Measurements from ENCODE around the gene ERMAP. TPM values are rescaled to one million over a fixed set of nuclear protein-coding genes. Genes with fewer than 3 reads are reported as not detected.
"Not testable (repeated sequence)": the region's sequence is repeated elsewhere in the genome, so short reads cannot be mapped to it uniquely, and the experiment has no call there.

ERMAP gene
- total RNA-seq, 1 donor from 2014 or later, result 7.4 TPM

DNA sequence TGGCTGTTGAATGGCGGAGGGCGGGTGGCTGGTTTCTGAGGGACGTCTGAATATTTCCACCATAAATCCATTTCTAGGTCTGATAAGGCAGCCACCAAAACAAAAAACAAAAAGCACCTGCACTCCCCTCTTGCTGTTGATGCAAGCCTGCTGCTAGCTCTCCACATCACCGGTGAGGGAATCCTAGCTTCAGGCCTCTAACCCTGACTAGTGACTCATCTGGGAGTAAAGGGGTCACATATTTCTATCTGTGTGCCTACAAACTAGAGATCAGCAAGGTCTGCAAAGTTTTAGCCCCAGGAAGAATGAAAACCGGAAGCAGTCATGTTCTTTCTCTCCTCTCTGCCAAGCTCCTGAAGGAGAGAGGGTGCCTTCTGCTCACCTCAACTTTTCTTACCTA, 10.3 kb upstream of the ERMAP start:
- intact Hi-C loops (cut with micrococcal nuclease), result no loop called here

DNA sequence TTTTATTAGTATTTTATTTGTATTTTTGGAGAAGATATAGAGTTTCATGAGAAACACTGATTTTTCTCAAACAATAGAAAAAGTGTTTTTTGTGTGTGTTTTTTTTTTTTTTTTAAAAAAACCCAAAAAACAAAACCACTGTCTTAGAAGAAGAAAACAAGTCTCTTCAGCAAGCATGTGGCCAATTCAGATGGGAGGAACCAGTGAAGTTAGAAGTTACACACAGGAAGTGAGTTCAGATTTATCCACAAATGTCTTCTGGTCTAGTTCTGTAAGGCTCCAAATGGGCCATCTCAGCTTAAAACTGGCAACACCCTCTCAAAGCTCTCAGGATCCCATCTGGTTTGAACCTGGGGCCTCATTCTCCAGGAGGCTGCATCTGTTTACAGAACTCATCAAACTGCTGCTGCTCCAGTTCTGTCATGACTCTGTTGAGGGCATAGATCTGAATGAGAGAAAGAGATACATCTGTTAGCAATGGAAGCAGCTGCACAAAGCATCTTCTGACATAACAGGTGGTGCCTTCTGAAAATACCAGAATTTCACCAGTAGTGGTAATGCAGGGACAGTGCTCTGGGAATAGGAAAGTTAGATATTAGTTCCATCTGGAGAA, 9.8 kb upstream of the ERMAP start:
- intact Hi-C loops (cut with micrococcal nuclease), result no loop called here

GRCh38 chr1:42814815-42815214, 2.1 kb upstream of the ERMAP start:
- intact Hi-C loops (cut with micrococcal nuclease), result not testable (repeated sequence)

DNA sequence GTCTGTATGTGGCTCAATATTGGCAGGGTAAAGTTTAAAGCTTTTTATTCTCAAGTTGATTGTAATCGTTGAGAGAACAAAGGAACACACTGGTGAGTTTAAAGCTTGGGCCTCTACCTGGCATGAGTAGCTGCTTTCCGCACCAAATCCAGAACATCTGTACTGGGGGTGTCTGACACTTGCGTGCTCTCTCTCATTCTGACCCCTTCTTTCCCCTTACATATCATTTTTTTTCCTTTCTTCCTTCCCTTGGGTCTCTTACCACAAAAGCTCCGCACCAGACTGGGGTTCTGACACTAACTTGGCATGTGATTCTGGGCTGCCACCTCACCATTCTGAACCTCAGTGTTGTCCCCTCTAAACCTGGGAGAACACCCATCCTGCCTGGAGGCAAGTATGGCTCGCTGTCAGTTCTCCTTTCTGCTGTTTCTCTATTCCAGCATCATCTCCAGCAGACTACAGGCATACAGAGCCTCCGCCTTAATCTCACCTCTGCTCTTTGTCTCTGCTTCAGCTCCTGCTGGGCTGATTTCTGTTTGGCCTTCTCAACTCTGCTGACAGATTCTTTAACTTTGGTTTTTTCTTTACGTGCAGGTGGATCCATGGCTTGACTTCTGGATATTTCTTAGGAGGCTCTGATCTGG, 859 bp upstream of the ERMAP start:
- intact Hi-C loops (cut with micrococcal nuclease), result loop anchor here (1.0 to 2.0 kb wide), 3 partner anchors 49 to 356 kb away; partner anchors contain the start of genes C1orf50, CFAP57, EBNA1BP2 and P3H1

DNA sequence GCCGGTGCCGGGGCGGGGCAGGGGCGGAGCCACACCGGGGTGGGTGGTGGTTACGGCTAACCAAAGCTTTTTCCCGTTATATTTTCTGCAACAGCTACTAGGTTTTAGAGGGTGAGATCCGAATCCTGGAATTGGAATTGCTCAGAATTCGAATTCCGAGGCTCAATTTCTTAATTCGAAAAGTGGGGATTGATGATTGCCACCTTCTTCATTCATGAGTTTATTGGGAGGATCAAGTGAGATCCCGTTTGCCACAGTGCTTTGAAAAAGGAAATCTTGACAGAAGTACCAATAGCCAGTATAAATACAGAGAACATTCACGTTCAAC, 482 bp downstream of the ERMAP start:
- intact Hi-C loops (cut with micrococcal nuclease), result loop anchor here (1.0 to 2.0 kb wide), 3 partner anchors 29 to 141 kb away; partner anchors contain the start of genes C1orf50, P3H1, SLC2A1 and ZNF691

GRCh38 chr1:42817976-42818375, 1.1 kb downstream of the ERMAP start:
- intact Hi-C loops (cut with micrococcal nuclease), result loop anchor here (1.0 to 2.0 kb wide), 4 partner anchors 28 to 141 kb away; partner anchors contain the start of genes C1orf50, P3H1, SLC2A1 and TMEM269

DNA sequence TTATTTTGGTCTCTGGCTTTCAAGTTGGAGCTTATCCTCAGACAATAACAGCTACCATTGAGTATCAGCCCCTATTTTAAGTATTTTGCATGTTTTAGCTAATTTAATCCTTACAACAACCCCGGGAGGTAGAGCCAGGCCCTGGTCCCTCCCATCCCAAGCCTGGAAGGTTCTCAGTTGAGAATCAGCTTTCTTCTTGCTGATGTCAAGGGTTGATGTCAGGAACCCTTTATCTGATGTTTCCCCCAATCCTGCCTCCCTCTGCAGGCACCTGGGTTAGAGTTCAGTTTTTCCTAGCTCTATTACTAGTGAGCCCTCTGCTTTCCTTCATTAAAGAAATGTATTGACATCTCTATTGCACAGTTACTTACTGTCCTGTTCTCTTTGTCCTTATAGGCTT, 3.9 kb downstream of the ERMAP start:
- intact Hi-C loops (cut with micrococcal nuclease), result no loop called here

DNA sequence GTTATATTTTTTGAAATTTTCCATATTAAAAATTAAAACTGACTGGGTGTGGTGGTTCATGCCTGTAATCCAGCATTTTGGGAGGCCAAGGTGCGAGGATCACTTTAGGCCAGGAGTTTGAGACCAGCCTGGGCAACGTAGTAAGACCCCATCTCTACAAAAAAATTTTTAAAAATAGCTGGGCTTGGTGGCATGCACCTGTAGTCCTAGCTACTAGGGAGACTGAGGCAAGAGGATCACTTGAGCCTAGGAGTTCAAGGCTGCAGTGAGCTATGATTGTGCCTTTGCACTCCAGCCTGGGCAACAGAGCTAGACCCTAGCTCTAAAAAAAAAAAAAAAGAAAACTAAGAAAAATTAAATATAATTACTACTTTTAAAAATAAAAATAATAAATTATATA, 4.8 kb downstream of the ERMAP start:
- intact Hi-C loops (cut with micrococcal nuclease), result no loop called here

DNA sequence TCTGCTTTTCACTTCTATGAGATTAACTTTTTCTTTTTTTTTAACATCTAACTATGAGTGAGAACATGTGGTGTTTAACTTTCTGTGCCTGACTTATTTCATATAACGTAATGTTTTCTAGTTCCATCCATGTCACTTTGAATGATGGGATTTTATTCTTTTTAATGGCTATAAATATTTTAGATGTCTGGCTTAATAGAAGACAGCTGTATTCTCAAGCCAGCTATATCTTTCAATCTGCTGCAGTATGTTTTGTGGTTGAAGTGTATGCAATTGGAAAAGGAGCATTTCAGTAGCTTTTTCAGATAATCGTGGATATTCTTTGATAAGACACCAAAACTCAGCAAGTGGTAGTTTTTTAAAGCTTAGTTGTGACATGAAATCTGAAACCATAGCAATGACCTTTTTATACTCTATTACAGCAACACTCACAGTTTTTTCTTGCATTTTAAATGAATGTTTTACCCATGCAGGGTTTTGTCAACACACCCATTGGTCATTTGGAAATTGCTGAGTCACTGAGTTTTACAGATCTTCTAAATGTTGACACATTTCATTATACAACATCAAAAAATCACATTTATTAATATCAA, 6.0 kb downstream of the ERMAP start:
- intact Hi-C loops (cut with micrococcal nuclease), result no loop called here

DNA sequence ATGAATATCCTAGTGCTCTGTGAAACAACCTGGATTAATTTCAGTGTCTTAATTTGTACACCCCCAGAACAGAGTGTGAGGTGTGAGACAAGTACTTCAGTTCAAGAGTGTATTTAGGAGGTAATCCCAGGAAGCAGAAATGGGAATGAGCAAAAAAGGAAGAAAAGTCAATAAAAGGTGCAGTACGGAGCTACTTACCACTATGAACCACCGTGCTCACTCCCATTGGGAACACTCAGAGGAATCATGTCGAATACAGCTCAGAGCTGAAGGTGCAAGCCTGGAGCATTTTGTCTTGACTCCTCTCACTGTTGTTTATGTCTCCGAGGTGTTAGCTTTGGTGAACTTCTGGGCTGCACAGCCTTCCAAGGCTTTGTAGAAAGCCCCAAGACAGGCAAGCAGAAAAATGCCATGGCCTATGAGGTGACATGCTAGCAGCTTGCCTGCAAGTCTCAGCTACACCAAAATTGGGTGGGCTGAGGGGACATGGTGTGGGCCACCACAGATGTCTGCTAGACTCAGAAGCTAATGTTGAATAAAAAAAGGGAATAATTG, 7.6 kb downstream of the ERMAP start:
- intact Hi-C loops (cut with micrococcal nuclease), result no loop called here

GRCh38 chr1:42825036-42825851, 8.3 kb downstream of the ERMAP start:
- intact Hi-C loops (cut with micrococcal nuclease), result no loop called here

DNA sequence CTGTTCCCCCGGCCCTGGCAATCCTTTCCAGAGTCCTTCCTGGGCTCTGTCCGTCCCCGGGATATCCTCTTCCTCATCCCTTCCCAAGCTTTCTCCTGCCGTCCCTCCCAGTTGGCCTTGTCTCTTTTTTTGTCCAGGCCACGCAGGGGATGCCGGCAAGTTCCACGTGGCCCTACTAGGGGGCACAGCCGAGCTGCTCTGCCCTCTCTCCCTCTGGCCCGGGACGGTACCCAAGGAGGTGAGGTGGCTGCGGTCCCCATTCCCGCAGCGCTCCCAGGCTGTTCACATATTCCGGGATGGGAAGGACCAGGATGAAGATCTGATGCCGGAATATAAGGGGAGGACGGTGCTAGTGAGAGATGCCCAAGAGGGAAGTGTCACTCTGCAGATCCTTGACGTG, 13.7 kb downstream of the ERMAP start:
- intact Hi-C loops (cut with micrococcal nuclease), result no loop called here

- intact Hi-C loops (cut with micrococcal nuclease), result no loop called here
These were observed 14.4 kb downstream of the ERMAP start for GRCh38 chr1:42831273-42831672.

DNA sequence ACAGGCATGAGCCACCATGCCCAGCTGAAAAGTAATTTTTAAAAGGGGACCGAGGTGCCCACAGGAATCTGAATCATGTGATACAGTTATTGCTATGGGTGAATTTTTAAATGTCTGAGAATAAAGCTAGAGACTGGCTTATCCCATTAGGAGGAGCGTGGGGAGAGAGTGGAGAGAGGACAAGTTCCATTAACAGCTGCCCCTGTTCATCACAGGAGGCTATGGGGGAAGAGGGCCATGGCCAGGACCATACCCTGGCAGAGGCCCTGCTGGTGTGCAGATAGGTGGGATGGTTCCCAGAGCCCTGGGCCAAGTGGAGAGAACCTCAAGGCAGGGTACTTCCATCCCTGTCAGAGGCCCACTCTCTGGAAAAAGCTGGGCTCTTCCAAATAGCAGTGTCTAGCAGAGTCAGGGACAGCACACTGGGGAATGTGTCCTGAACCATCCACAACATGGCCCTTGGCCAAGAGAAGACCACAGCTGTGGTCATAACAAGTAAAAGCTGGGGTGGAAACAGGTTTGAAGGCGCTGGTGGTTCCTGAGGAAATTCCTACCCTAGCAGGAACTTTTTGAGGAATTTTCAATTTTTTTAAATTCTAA, 15.8 kb downstream of the ERMAP start:
- intact Hi-C loops (cut with micrococcal nuclease), result no loop called here

- intact Hi-C loops (cut with micrococcal nuclease), result no loop called here
These were observed 17.1 kb downstream of the ERMAP start for GRCh38 chr1:42833981-42834380.

DNA sequence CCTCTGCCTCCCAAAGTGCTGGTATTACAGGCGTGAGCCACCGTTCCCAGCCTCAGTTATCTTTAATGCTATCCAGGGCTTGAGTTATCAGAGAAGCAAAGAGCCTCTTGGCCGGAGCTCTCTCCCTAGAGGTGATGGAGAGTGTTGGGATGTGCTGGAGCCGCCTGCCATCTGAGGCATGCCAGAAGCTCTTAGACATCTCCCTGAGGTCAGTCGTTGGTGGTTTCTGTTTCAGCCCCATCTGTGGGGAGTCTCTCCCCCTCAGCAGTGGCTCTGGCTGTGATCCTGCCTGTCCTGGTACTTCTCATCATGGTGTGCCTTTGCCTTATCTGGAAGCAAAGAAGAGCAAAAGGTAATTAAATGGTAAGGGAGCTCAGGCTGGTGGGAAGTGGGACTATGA, 17.9 kb downstream of the ERMAP start:
- intact Hi-C loops (cut with micrococcal nuclease), result no loop called here

- intact Hi-C loops (cut with micrococcal nuclease), result no loop called here
These were observed 18.5 kb downstream of the ERMAP start for GRCh38 chr1:42835422-42835821.

GRCh38 chr1:42837709-42838108, 20.8 kb downstream of the ERMAP start:
- intact Hi-C loops (cut with micrococcal nuclease), result no loop called here

DNA sequence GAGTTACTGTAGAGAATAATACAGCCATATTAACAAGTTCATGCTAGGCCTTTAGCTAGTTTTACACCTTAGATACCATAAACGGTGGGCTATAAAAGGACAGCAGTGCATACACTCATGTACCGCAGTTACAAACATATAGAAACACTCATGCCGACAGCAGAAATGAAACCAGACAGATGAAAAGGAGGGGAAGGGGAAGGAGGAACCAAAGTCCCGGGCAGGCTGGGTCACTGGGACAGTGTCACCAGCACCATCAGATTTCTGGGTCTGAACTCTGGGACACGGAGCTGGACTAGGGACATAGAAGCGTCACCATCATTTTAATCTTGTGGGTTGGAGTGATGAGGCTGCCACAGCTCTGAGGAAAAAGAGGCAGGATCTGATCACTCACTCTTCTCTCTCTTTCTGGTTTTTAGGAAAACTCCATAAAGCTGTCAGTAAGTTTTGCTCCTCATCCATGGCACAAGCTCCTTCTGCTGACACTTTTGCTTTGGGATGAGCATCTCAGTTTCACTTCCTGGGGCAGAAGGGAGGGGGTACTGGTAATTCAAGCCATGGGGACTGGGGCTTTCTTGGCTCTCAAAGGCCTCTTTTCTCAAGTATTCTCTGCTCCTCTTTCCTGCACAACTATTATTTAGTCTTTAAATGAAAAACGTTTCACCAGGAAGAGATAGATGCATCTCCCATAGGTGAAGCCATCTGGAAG, 21.7 kb downstream of the ERMAP start:
- intact Hi-C loops (cut with micrococcal nuclease), result no loop called here

DNA sequence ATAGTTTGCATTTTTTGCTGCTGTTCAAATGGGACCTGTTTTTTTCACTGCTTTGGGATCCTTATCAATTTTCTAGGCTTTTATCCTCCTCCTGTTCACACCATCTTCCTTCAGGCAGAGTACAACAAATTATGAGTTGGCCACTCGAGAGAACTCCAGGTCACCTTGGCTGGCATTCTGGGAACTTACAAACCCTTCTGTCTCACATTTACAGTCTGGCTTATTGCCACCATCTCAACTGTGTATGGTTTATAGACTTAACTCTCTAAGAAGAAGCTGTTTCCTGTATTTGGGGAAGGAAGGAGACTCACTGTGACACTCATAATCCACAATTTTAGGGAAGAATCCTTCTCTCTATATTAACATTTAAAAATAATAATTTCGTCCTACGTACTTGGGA, 24.1 kb downstream of the ERMAP start:
- intact Hi-C loops (cut with micrococcal nuclease), result loop anchor here (10.0 kb wide), 2 partner anchors 156 to 386 kb away; partner anchors contain the start of genes PPCS, YBX1 and ZMYND12

Measured in T-helper 2 cell treated with Interferon-gamma antibody and Interleukin-4, amounts not matched to agents 100 ng/mL and 5 ng/mL, for 36 hours (primary cell).